Caco-2 (cell line): ENCODE data around the gene TRPV4. TPM values are rescaled to one million over a fixed set of nuclear protein-coding genes. Genes with fewer than 3 reads are reported as not detected.

Experiments used
- BruUV-seq: library from RNA; stranded (reverse); fragments of 400-500 nt; replicated peaks from 2 replicates; lab custom pipeline; 2021; lab: Mats Ljungman, UMichigan
- CTCF ChIA-PET: fragments of 300-600 bp; sonication (Branson Sonifier 250); formaldehyde crosslinking; loops from one replicate; lab custom pipeline; 2022; ENCODE audit warnings: antibody characterized with exemption; lab: Charles Lee
- POLR2A ChIA-PET: fragments of 300-600 bp; sonication (Branson Sonifier 250); formaldehyde crosslinking; loops from one replicate; lab custom pipeline; 2022; ENCODE audit warnings: antibody characterized with exemption; lab: Charles Lee
- DNase-seq, 2 experiments: peaks; one replicate each; pipeline versions ENCODE4 v3.0.0 to v3.0.0-alpha.2; 2020 to 2022
- H3K27me3 ChIP-seq: replicated peaks from 2 replicates; pipeline ENCODE4 v1.6.0; 2011; ENCODE audit warnings: low read length; ENCODE audit not compliant: control insufficient read depth, insufficient read depth
- H3K36me3 ChIP-seq: 2 replicates; pipeline ENCODE4 v1.5.1; 2011; ENCODE audit warnings: low read length; ENCODE audit not compliant: control insufficient read depth, insufficient read depth
- H3K4me1 ChIP-seq: fragments of 250-450 bp; sonication (Bioruptor Pico); 2 replicates; pipeline ENCODE4 v1.5.1; 2020; ENCODE audit warnings: mild to moderate bottlenecking
- H3K4me3 ChIP-seq: 2 replicates; pipeline ENCODE4 v1.5.1; 2011; ENCODE audit warnings: low read depth, mild to moderate bottlenecking, control low read depth, low read length
- H3K9me3 ChIP-seq: fragments of 250-450 bp; sonication (Bioruptor Pico); 2 replicates; pipeline ENCODE4 v1.5.1; 2020; ENCODE audit warnings: mild to moderate bottlenecking, moderate library complexity
- H3K27ac Mint-ChIP-seq: one replicate; pipeline ENCODE4 v1.8.0; 2022; ENCODE audit warnings: mixed read lengths; ENCODE audit not compliant: unreplicated experiment
- H3K27me3 Mint-ChIP-seq: one replicate; pipeline ENCODE4 v1.8.0; 2022; ENCODE audit warnings: mixed read lengths; ENCODE audit not compliant: insufficient read depth, unreplicated experiment
- H3K36me3 Mint-ChIP-seq: one replicate; pipeline ENCODE4 v1.8.0; 2022; ENCODE audit warnings: mild to moderate bottlenecking, mixed read lengths; ENCODE audit not compliant: insufficient read depth, unreplicated experiment
- H3K4me1 Mint-ChIP-seq: one replicate; pipeline ENCODE4 v1.8.0; 2022; ENCODE audit warnings: low read depth, mixed read lengths; ENCODE audit not compliant: unreplicated experiment
- H3K4me3 Mint-ChIP-seq: one replicate; pipeline ENCODE4 v1.8.0; 2022; ENCODE audit warnings: mild to moderate bottlenecking, moderate library complexity, mixed read lengths; ENCODE audit not compliant: unreplicated experiment
- H3K9me3 Mint-ChIP-seq: one replicate; pipeline ENCODE4 v1.8.0; 2022; ENCODE audit warnings: mixed read lengths; ENCODE audit not compliant: unreplicated experiment
- CTCF ChIP-seq, 2 experiments: fragments of 200-600 bp in 1 of 2; IDR thresholded peaks; 1 replicate in 1 of 2; 2 replicates in 1 of 2; pipeline versions ENCODE4 v1.5.1 to v1.8.0; 2011 to 2022; ENCODE audit warnings: antibody characterized with exemption in 1 of 2, control low read depth in 1 of 2, inconsistent platforms in 1 of 2, low read depth in 1 of 2, low read length in 1 of 2, mild to moderate bottlenecking in 1 of 2, moderate library complexity in 1 of 2; ENCODE audit not compliant: insufficient read depth in 1 of 2, severe bottlenecking in 1 of 2, unreplicated experiment in 1 of 2
- intact Hi-C: fragments of 100-400 bp; cut with micrococcal nuclease; formaldehyde crosslinking; loops from one replicate; pipeline ENCODE4 v1.10.0; 2022; ENCODE audit not compliant: unreplicated experiment
- total RNA-seq: library from RNA; stranded (reverse); gene quantifications from 2 replicates; pipeline ENCODE4 v1.2.3, GENCODE V29; 2022

TRPV4 gene
- total RNA-seq, 1 experiment from 2014 or later: not detected

- H3K36me3 Mint-ChIP-seq: peaks cover 5% of the 10 kb centered on the region
- Histone ChIP-seq H3K4me1 (no peaks in the 10 kb centered on the region), H3K9me3 (no peaks in the 10 kb centered on the region), H3K4me3 (no peak overlapping the region), H3K27me3 (no peaks in the 10 kb centered on the region), H3K36me3 (no peaks in the 10 kb centered on the region)
- ChIA-PET POLR2A (no interaction called here), CTCF (interaction anchor here (1.0 kb wide), 1 partner anchor 8 kb away, joined by 5 read pairs; no protein-coding TSS in a partner anchor)
- DNase-seq: no peak
- H3K4me1 Mint-ChIP-seq: no peaks in the 10 kb centered on the region
- TF ChIP-seq CTCF (IDR thresholded peaks at IDR 0.05; ENCODE audit: insufficient read depth in 1 of 2, low read depth in 1 of 2, low read length in 1 of 2, severe bottlenecking in 1 of 2, unreplicated experiment in 1 of 2): no peak
- no peak overlapping the region for H3K4me3 Mint-ChIP-seq
- H3K27me3 Mint-ChIP-seq: no peaks in the 10 kb centered on the region
- H3K27ac Mint-ChIP-seq: no peak overlapping the region
- intact Hi-C loops: no loop called here
- H3K9me3 Mint-ChIP-seq: no peaks in the 10 kb centered on the region
- BruUV-seq: no TSS peak
These were observed 49.8 kb downstream of the TRPV4 start for GRCh38 chr12:109783135-109783964.

GRCh38 chr12:109782326-109782703, 50.9 kb downstream of the TRPV4 start:
- no peak overlapping the region for H3K27ac Mint-ChIP-seq
- CTCF ChIA-PET: no interaction called here
- H3K27me3 Mint-ChIP-seq: no peaks in the 10 kb centered on the region
- H3K36me3 Mint-ChIP-seq: peaks cover 10% of the 10 kb centered on the region
- no peaks in the 10 kb centered on the region for H3K36me3 ChIP-seq
- no peak for DNase-seq
- POLR2A ChIA-PET: no interaction called here
- no peaks in the 10 kb centered on the region for H3K27me3 ChIP-seq
- no peak for TF ChIP-seq CTCF (IDR thresholded peaks at IDR 0.05; ENCODE audit: insufficient read depth in 1 of 2, low read depth in 1 of 2, low read length in 1 of 2, severe bottlenecking in 1 of 2, unreplicated experiment in 1 of 2)
- H3K4me3 Mint-ChIP-seq: no peak overlapping the region
- H3K9me3 Mint-ChIP-seq: no peaks in the 10 kb centered on the region
- H3K4me1 Mint-ChIP-seq: peaks cover 6% of the 10 kb centered on the region
- intact Hi-C loops: no loop called here
- no peak overlapping the region for H3K4me3 ChIP-seq
- BruUV-seq: no TSS peak
- H3K4me1 ChIP-seq: no peaks in the 10 kb centered on the region
- no peaks in the 10 kb centered on the region for H3K9me3 ChIP-seq

- intact Hi-C loops: no loop called here
- no peak overlapping the region for H3K4me3 ChIP-seq
- no peak overlapping the region for H3K27ac Mint-ChIP-seq
- ChIA-PET POLR2A (no interaction called here), CTCF (no interaction called here)
- TF ChIP-seq CTCF (IDR thresholded peaks at IDR 0.05; ENCODE audit: insufficient read depth in 1 of 2, low read depth in 1 of 2, low read length in 1 of 2, severe bottlenecking in 1 of 2, unreplicated experiment in 1 of 2): no peak
- no peaks in the 10 kb centered on the region for H3K9me3 Mint-ChIP-seq
- peaks cover 8% of the 10 kb centered on the region for H3K4me1 Mint-ChIP-seq
- no TSS peak for BruUV-seq
- H3K4me1 ChIP-seq: no peaks in the 10 kb centered on the region
- no peaks in the 10 kb centered on the region for H3K27me3 ChIP-seq
- peaks cover 10% of the 10 kb centered on the region for H3K36me3 Mint-ChIP-seq
- no peaks in the 10 kb centered on the region for H3K36me3 ChIP-seq
- DNase-seq: no peak
- no peaks in the 10 kb centered on the region for H3K27me3 Mint-ChIP-seq
- no peak overlapping the region for H3K4me3 Mint-ChIP-seq
- no peaks in the 10 kb centered on the region for H3K9me3 ChIP-seq
These were observed 51.4 kb downstream of the TRPV4 start for GRCh38 chr12:109781668-109782325.
